DOHH2 (cell line): ENCODE results near the gene BNC1.

Experiments
- H3F3A ChIP-seq: fragments of 200-600 bp; sonication (generic), shearing (Covaris generic); 2 replicates; pipeline ENCODE4 v1.6.0; 2016; ENCODE audit warnings: antibody characterized with exemption, mild to moderate bottlenecking; ENCODE audit not compliant: control insufficient read depth, insufficient read depth
- H3K27ac ChIP-seq: fragments of 200-600 bp; sonication (generic); 2 replicates; pipeline ENCODE4 v1.5.1; 2014; ENCODE audit warnings: low read depth, mild to moderate bottlenecking, low read length, moderate library complexity
- H3K27me3 ChIP-seq: fragments of 200-600 bp; sonication (generic); 2 replicates; pipeline ENCODE4 v1.6.1; 2014; ENCODE audit warnings: mild to moderate bottlenecking, low read length, mixed read lengths; ENCODE audit not compliant: control insufficient read depth
- H3K36me3 ChIP-seq: fragments of 200-600 bp; sonication (generic); 2 replicates; pipeline ENCODE4 v1.6.1; 2014; ENCODE audit warnings: mild to moderate bottlenecking, low read length, moderate library complexity, mixed read lengths; ENCODE audit not compliant: control insufficient read depth
- H3K4me1 ChIP-seq: fragments of 200-600 bp; sonication (generic); 2 replicates; pipeline ENCODE4 v1.6.1; 2014; ENCODE audit warnings: mild to moderate bottlenecking, low read length, mixed read lengths; ENCODE audit not compliant: control insufficient read depth
- H3K4me2 ChIP-seq: fragments of 200-600 bp; sonication (generic); 2 replicates; pipeline ENCODE4 v1.6.0; 2014; ENCODE audit warnings: mild to moderate bottlenecking, low read length, moderate library complexity
- H3K4me3 ChIP-seq: fragments of 200-600 bp; sonication (generic); 2 replicates; pipeline ENCODE4 v1.5.1; 2014; ENCODE audit warnings: mild to moderate bottlenecking, low read length, mixed read lengths
- H3K79me2 ChIP-seq: fragments of 200-600 bp; sonication (generic); 2 replicates; pipeline ENCODE4 v1.6.1; 2014; ENCODE audit warnings: mild to moderate bottlenecking, low read length, mixed read lengths; ENCODE audit not compliant: control insufficient read depth
- H3K9me2 ChIP-seq: fragments of 200-600 bp; sonication (generic); replicated peaks from 2 replicates; pipeline ENCODE4 v1.6.1; 2014; ENCODE audit warnings: mild to moderate bottlenecking, low read length, mixed read lengths; ENCODE audit not compliant: control insufficient read depth
- H3K9me3 ChIP-seq: fragments of 200-600 bp; sonication (generic); 2 replicates; pipeline ENCODE4 v1.6.1; 2014; ENCODE audit warnings: antibody characterized with exemption, low read length, mixed read lengths; ENCODE audit not compliant: control insufficient read depth, insufficient read depth
- H4K20me1 ChIP-seq: fragments of 200-600 bp; sonication (generic); 2 replicates; pipeline ENCODE4 v1.6.0; 2014; ENCODE audit warnings: low read depth, mild to moderate bottlenecking, antibody characterized with exemption, low read length, moderate library complexity; ENCODE audit not compliant: control insufficient read depth, insufficient read depth
- EZH2phosphoT487 ChIP-seq: fragments of 200-600 bp; sonication (generic); IDR thresholded peaks from 2 replicates; pipeline ENCODE4 v1.6.1; 2017; ENCODE audit warnings: borderline replicate concordance, mild to moderate bottlenecking, antibody characterized with exemption, low read length, moderate library complexity, mixed read lengths
- TF ChIP-seq, protein P1 (sequence below): fragments of 200-600 bp; sonication (generic); IDR thresholded peaks from one replicate; pipeline ENCODE4 v1.5.1; 2014; ENCODE audit warnings: antibody characterized with exemption, mild to moderate bottlenecking, low read depth, low read length; ENCODE audit not compliant: poor library complexity, severe bottlenecking

BNC1 gene, protein sequence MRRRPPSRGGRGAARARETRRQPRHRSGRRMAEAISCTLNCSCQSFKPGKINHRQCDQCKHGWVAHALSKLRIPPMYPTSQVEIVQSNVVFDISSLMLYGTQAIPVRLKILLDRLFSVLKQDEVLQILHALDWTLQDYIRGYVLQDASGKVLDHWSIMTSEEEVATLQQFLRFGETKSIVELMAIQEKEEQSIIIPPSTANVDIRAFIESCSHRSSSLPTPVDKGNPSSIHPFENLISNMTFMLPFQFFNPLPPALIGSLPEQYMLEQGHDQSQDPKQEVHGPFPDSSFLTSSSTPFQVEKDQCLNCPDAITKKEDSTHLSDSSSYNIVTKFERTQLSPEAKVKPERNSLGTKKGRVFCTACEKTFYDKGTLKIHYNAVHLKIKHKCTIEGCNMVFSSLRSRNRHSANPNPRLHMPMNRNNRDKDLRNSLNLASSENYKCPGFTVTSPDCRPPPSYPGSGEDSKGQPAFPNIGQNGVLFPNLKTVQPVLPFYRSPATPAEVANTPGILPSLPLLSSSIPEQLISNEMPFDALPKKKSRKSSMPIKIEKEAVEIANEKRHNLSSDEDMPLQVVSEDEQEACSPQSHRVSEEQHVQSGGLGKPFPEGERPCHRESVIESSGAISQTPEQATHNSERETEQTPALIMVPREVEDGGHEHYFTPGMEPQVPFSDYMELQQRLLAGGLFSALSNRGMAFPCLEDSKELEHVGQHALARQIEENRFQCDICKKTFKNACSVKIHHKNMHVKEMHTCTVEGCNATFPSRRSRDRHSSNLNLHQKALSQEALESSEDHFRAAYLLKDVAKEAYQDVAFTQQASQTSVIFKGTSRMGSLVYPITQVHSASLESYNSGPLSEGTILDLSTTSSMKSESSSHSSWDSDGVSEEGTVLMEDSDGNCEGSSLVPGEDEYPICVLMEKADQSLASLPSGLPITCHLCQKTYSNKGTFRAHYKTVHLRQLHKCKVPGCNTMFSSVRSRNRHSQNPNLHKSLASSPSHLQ

DNA sequence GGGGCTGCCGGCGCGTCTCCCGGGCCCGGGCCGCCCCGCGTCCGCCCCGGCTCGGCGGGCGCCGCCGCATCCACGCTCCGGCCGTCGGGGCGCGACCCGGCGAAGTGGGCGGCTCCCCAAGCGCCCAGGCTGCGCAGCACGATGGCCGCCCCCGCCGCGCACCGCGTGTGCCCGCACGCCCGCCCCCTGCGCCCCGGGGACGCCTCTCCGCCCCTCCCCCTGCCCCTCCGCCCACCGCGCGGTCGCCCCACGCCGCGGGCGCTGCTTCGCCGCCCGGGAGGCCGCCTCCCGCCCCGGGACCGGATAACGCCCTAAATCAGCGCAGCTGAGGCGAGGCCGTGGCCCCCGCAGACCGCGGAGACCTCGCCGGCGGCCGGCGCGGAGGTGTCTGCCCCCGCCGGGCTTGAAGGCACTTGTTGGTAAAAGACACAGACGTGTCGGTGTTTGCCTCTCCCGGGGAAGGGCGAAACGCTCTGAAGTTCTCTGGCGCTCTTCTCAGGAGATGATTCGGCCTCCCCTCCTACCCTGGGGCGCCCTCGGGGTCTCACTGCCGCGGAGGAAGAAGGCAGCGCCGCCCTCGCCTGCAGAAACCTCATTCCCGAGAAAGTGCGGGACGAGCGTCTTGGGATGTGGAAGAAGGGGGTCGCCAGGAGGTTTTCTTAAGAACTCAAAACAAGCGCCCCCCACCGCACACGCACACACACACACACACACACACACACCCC is at the start of gene BNC1:
Gene BNC1, minus strand, starts transcription at position 106 of the 725 bp plus-strand sequence. Its CDS starts 36 bp downstream, at position 70.
- Histone ChIP-seq H3K9me2 (no peaks in the 10 kb centered on the region), H3K4me2 (no peak within 1 kb of the TSS), H3K4me3 (no peak within 1 kb of the TSS), H3K9me3 (no peaks in the 10 kb centered on the region; the same call in 1 of the 2 replicates), H4K20me1 (no peaks in the 10 kb centered on the region), H3K27ac (no peak within 1 kb of the TSS), H3K79me2 (no peaks in the 10 kb centered on the region), H3K27me3 (no peaks in the 10 kb centered on the region), H3F3A (no peaks in the 10 kb centered on the region), H3K4me1 (no peaks in the 10 kb centered on the region), H3K36me3 (no peaks in the 10 kb centered on the region)
- TF ChIP-seq, protein P1, sequence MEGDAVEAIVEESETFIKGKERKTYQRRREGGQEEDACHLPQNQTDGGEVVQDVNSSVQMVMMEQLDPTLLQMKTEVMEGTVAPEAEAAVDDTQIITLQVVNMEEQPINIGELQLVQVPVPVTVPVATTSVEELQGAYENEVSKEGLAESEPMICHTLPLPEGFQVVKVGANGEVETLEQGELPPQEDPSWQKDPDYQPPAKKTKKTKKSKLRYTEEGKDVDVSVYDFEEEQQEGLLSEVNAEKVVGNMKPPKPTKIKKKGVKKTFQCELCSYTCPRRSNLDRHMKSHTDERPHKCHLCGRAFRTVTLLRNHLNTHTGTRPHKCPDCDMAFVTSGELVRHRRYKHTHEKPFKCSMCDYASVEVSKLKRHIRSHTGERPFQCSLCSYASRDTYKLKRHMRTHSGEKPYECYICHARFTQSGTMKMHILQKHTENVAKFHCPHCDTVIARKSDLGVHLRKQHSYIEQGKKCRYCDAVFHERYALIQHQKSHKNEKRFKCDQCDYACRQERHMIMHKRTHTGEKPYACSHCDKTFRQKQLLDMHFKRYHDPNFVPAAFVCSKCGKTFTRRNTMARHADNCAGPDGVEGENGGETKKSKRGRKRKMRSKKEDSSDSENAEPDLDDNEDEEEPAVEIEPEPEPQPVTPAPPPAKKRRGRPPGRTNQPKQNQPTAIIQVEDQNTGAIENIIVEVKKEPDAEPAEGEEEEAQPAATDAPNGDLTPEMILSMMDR, result no peak
- no peak for TF ChIP-seq EZH2phosphoT487

DNA sequence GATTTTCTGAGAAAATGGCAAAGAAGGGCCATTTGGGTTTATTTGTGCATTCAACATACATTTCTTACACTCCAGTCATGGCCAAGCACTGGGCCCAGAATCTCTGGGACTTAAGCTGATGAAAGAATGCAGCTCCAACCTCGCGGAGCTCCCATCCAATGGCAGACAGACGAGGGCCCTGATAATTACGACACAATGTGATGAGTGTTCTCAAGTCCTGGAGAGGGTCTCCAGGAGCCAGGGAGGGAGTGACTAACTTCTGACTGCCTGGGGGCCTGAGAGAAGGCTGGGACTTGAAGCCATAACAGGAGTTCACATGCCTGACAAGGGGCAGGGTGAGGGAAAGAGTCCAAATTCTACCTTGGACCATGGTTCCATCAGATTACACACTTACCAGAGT is 42.6 kb upstream of the BNC1 start:
- H3K27ac ChIP-seq, result no peak overlapping the region
- H3K36me3 ChIP-seq, result no peaks in the 10 kb centered on the region
- no peaks in the 10 kb centered on the region for H3K4me1 ChIP-seq
- H3K4me3 ChIP-seq, result no peak overlapping the region
- no peaks in the 10 kb centered on the region for H3K79me2 ChIP-seq
- H3K4me2 ChIP-seq, result no peak overlapping the region
- no peaks in the 10 kb centered on the region for H3K9me2 ChIP-seq
- no peak for TF ChIP-seq EZH2phosphoT487
- TF ChIP-seq, protein P1, result no peak
- H4K20me1 ChIP-seq, result no peaks in the 10 kb centered on the region
- no peaks in the 10 kb centered on the region for H3K27me3 ChIP-seq
- H3K9me3 ChIP-seq, result no peaks in the 10 kb centered on the region
- no peaks in the 10 kb centered on the region for H3F3A ChIP-seq

DNA sequence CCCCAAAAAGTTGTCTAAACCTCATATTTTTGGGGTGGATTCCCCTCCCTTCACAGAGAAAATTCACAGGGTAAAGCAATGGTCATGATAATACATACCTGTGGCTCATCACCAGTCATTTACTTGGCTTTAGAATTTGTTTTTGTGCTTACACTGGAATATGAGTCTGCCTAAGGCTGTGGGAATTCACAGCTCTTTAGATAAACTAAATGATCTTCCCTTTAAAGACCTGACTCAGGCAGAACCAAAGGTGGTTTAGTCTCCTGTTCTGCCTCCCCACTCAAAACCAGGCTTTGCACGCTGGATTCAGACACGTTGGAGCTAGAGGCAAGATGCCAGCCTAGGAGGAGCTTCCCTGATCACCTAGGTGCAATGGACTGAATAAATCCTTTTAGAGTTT is 40.3 kb upstream of the BNC1 start:
- H3K27ac ChIP-seq, result no peak overlapping the region
- no peaks in the 10 kb centered on the region for H3K9me2 ChIP-seq
- no peaks in the 10 kb centered on the region for H4K20me1 ChIP-seq
- H3K27me3 ChIP-seq, result no peaks in the 10 kb centered on the region
- H3K4me2 ChIP-seq, result no peak overlapping the region
- H3K79me2 ChIP-seq, result no peaks in the 10 kb centered on the region
- no peak overlapping the region for H3K4me3 ChIP-seq
- TF ChIP-seq EZH2phosphoT487, result no peak
- TF ChIP-seq, protein P1, result no peak
- H3K9me3 ChIP-seq, result no peaks in the 10 kb centered on the region
- no peaks in the 10 kb centered on the region for H3K36me3 ChIP-seq
- H3K4me1 ChIP-seq, result no peaks in the 10 kb centered on the region
- H3F3A ChIP-seq, result no peaks in the 10 kb centered on the region
